Activated naive CD4-positive, alpha-beta T cell treated with anti-CD3 and anti-CD28 coated beads, Interleukin-2, amount 50 U/mL, for 72 hours (primary cell): ENCODE data around the gene TKT. TPM values are rescaled to one million over a fixed set of nuclear protein-coding genes. Genes with fewer than 3 reads are reported as not detected.

Experiments
- ATAC-seq, 2 donors: fragments of 150-1000 bp; cut with Tn5 transposase; 2 replicates each; pipeline ENCODE4 v1.10.0; 2021; ENCODE audit warnings: mild to moderate bottlenecking in 2 of 2, moderate library complexity in 2 of 2
- DNase-seq, 2 donors: peaks; one replicate each; pipeline ENCODE4 v3.0.0; 2021 to 2022; ENCODE audit warnings: low spot score in 2 of 2
- H3K27ac Mint-ChIP-seq, 2 donors: one replicate each; pipeline ENCODE4 v1.8.0; 2022; ENCODE audit warnings: mild to moderate bottlenecking in 2 of 2, mixed read lengths in 2 of 2
- H3K36me3 Mint-ChIP-seq, 2 donors: one replicate each; pipeline ENCODE4 v1.8.0; 2022; ENCODE audit warnings: mixed read lengths in 2 of 2
- H3K9me3 Mint-ChIP-seq, 2 donors: one replicate each; pipeline ENCODE4 v1.8.0; 2022; ENCODE audit warnings: mixed read lengths in 2 of 2
- total RNA-seq, 2 donors: library from RNA; stranded (reverse); gene quantifications; one replicate each; pipeline ENCODE4 v1.2.3, GENCODE V29; 2022

TKT gene
- total RNA-seq, 2 donors from 2014 or later = 258 to 359 TPM

GRCh38 chr3:53198256-53198977 lies 57.4 kb downstream of the TKT start:
- Mint-ChIP-seq H3K27ac (peak overlapping the region in 1 of 2 donors; percentile 51), H3K36me3 (no peaks in the 10 kb centered on the region), H3K9me3 (no peaks in the 10 kb centered on the region)
- ATAC-seq (no peak), DNase-seq (no peak)

- DNase-seq (no peak), ATAC-seq (peak; percentile 15 to 42)
- no peak overlapping the region for H3K27ac Mint-ChIP-seq
Measured at GRCh38 chr3:53196575-53197407, 59.0 kb downstream of the TKT start.

GRCh38 chr3:53195602-53196574 lies 59.9 kb downstream of the TKT start:
- H3K27ac Mint-ChIP-seq = no peak overlapping the region
- no peaks in the 10 kb centered on the region for H3K9me3 Mint-ChIP-seq
- H3K36me3 Mint-ChIP-seq = no peaks in the 10 kb centered on the region
- peak; percentile 63 to 78 for DNase-seq
- ATAC-seq = peak; percentile 76 to 79

More at GRCh38 chr3:53196575-53197407, 59.0 kb downstream of the TKT start:
- Mint-ChIP-seq H3K36me3 (no peaks in the 10 kb centered on the region), H3K9me3 (no peaks in the 10 kb centered on the region)

GRCh38 chr3:53195066-53195450 lies 60.8 kb downstream of the TKT start:
- ATAC-seq (no peak), DNase-seq (no peak)

GRCh38 chr3:53194210-53195065 lies 61.4 kb downstream of the TKT start:
- Mint-ChIP-seq H3K36me3 (no peaks in the 10 kb centered on the region), H3K9me3 (no peaks in the 10 kb centered on the region), H3K27ac (no peak overlapping the region)
- no peak for ATAC-seq
- no peak for DNase-seq

More at GRCh38 chr3:53195066-53195450, 60.8 kb downstream of the TKT start:
- Mint-ChIP-seq H3K9me3 (no peaks in the 10 kb centered on the region), H3K27ac (no peak overlapping the region), H3K36me3 (no peaks in the 10 kb centered on the region)

GRCh38 chr3:53193466-53194209 lies 62.2 kb downstream of the TKT start:
- ATAC-seq (no peak), DNase-seq (no peak)
- no peak overlapping the region for H3K27ac Mint-ChIP-seq
- no peaks in the 10 kb centered on the region for H3K9me3 Mint-ChIP-seq
- no peaks in the 10 kb centered on the region for H3K36me3 Mint-ChIP-seq

GRCh38 chr3:53192608-53193007 lies 63.2 kb downstream of the TKT start:
- no peak for DNase-seq
- H3K27ac Mint-ChIP-seq = no peak overlapping the region
- H3K36me3 Mint-ChIP-seq = no peaks in the 10 kb centered on the region
- ATAC-seq = no peak
- no peaks in the 10 kb centered on the region for H3K9me3 Mint-ChIP-seq

- H3K27ac Mint-ChIP-seq = no peak overlapping the region
- H3K9me3 Mint-ChIP-seq = no peaks in the 10 kb centered on the region
- no peak for ATAC-seq
- DNase-seq = no peak
- no peaks in the 10 kb centered on the region for H3K36me3 Mint-ChIP-seq
Measured at GRCh38 chr3:53191836-53192480, 63.9 kb downstream of the TKT start.

GRCh38 chr3:53190659-53191058 lies 65.2 kb downstream of the TKT start:
- Mint-ChIP-seq H3K36me3 (no peaks in the 10 kb centered on the region), H3K27ac (no peak overlapping the region), H3K9me3 (no peaks in the 10 kb centered on the region)
- DNase-seq = no peak
- ATAC-seq = no peak

- Mint-ChIP-seq H3K27ac (no peak overlapping the region), H3K9me3 (no peaks in the 10 kb centered on the region), H3K36me3 (no peaks in the 10 kb centered on the region)
- ATAC-seq (no peak), DNase-seq (no peak)
Measured at GRCh38 chr3:53189276-53189675, 66.5 kb downstream of the TKT start.

GRCh38 chr3:53188720-53189119 lies 67.1 kb downstream of the TKT start:
- DNase-seq = no peak
- no peak for ATAC-seq
- Mint-ChIP-seq H3K36me3 (no peaks in the 10 kb centered on the region), H3K9me3 (no peaks in the 10 kb centered on the region), H3K27ac (no peak overlapping the region)

- Mint-ChIP-seq H3K27ac (no peak overlapping the region), H3K9me3 (no peaks in the 10 kb centered on the region), H3K36me3 (no peaks in the 10 kb centered on the region)
- no peak for DNase-seq
- no peak for ATAC-seq
Measured at GRCh38 chr3:53188136-53188685, 67.6 kb downstream of the TKT start.

- ATAC-seq (no peak), DNase-seq (no peak)
- Mint-ChIP-seq H3K36me3 (no peaks in the 10 kb centered on the region), H3K9me3 (no peaks in the 10 kb centered on the region), H3K27ac (peak overlapping the region in 1 of 2 donors; percentile 68)
Measured at GRCh38 chr3:53187430-53187829, 68.4 kb downstream of the TKT start.

GRCh38 chr3:53186726-53187125 lies 69.1 kb downstream of the TKT start:
- DNase-seq = no peak
- H3K36me3 Mint-ChIP-seq = no peaks in the 10 kb centered on the region
- no peak for ATAC-seq
- H3K27ac Mint-ChIP-seq = no peak overlapping the region
- no peaks in the 10 kb centered on the region for H3K9me3 Mint-ChIP-seq
